CD4-positive, alpha-beta T cell (primary cell): ENCODE results near the gene ACSF2. TPM values are rescaled to one million over a fixed set of nuclear protein-coding genes. Genes with fewer than 3 reads are reported as not detected.

Experiments used
- ATAC-seq: fragments of 200-7000 bp; cut with Tn5 transposase; one replicate; pipeline ENCODE4 v1.10.0; 2022; ENCODE audit warnings: mild to moderate bottlenecking; ENCODE audit not compliant: poor library complexity
- CTCF ChIA-PET: fragments of 350-600 bp; sonication (Branson Sonifier 250); formaldehyde crosslinking; loops from one replicate; lab custom pipeline; 2021; ENCODE audit warnings: antibody characterized with exemption, inconsistent platforms; lab: Charles Lee
- POLR2A ChIA-PET: fragments of 350-600 bp; sonication (Branson Sonifier 250); formaldehyde crosslinking; loops from one replicate; lab custom pipeline; 2021; ENCODE audit warnings: antibody characterized with exemption, inconsistent platforms; lab: Charles Lee
- DNase-seq, 14 experiments: peaks; one replicate each; pipeline ENCODE4 v3.0.0-alpha.2; 2013 to 2020; ENCODE audit warnings: mixed read lengths in 2 of 14
- H3K27ac ChIP-seq, 2 donors: one replicate each; pipeline versions ENCODE4 v1.5.1 to v1.7.0; 2013; ENCODE audit warnings: low read length in 2 of 2, low read depth in 1 of 2, mild to moderate bottlenecking in 1 of 2
- H3K27me3 ChIP-seq, 2 experiments: 1 replicate in 1 of 2; 2 replicates in 1 of 2; pipeline versions ENCODE4 v1.6.1 to v1.7.0; 2013; ENCODE audit warnings: low read length in 2 of 2, control low read depth in 1 of 2, mild to moderate bottlenecking in 1 of 2, moderate library complexity in 1 of 2; ENCODE audit not compliant: insufficient read depth in 2 of 2, control insufficient read depth in 1 of 2
- H3K36me3 ChIP-seq: one replicate; pipeline ENCODE4 v1.6.1; 2013; ENCODE audit warnings: low read length, control low read depth; ENCODE audit not compliant: insufficient read depth
- H3K4me1 ChIP-seq: one replicate; pipeline ENCODE4 v1.6.1; 2013; ENCODE audit warnings: low read length, control low read depth; ENCODE audit not compliant: insufficient read depth
- H3K4me3 ChIP-seq: one replicate; pipeline ENCODE4 v1.5.1; 2013; ENCODE audit warnings: mild to moderate bottlenecking, low read length, moderate library complexity
- H3K9me3 ChIP-seq, 2 experiments: 1 replicate in 1 of 2; 2 replicates in 1 of 2; pipeline versions ENCODE4 v1.6.1 to v1.7.0; 2013; ENCODE audit warnings: low read length in 2 of 2, mild to moderate bottlenecking in 2 of 2, control low read depth in 1 of 2, moderate library complexity in 1 of 2; ENCODE audit not compliant: control insufficient read depth in 1 of 2, insufficient read depth in 1 of 2
- H3K27ac Mint-ChIP-seq: one replicate; pipeline ENCODE4 v1.8.0; 2020; ENCODE audit warnings: mixed read lengths
- H3K27me3 Mint-ChIP-seq: one replicate; pipeline ENCODE4 v1.8.0; 2021; ENCODE audit warnings: mixed read lengths
- H3K36me3 Mint-ChIP-seq: one replicate; pipeline ENCODE4 v1.8.0; 2021; ENCODE audit warnings: low read depth, mixed read lengths
- H3K4me1 Mint-ChIP-seq: one replicate; pipeline ENCODE4 v1.8.0; 2021; ENCODE audit warnings: low read depth, mixed read lengths
- H3K4me3 Mint-ChIP-seq: one replicate; pipeline ENCODE4 v1.8.0; 2020; ENCODE audit warnings: mild to moderate bottlenecking, mixed read lengths
- H3K9me3 Mint-ChIP-seq: one replicate; pipeline ENCODE4 v1.8.0; 2020; ENCODE audit warnings: mixed read lengths
- CTCF ChIP-seq: fragments of 200-600 bp; IDR thresholded peaks from one replicate; pipeline ENCODE4 v1.8.0; 2022; ENCODE audit warnings: antibody characterized with exemption, mild to moderate bottlenecking
- intact Hi-C, 2 experiments: fragments of 100-400 bp; cut with DNase I in 1 of 2; cut with micrococcal nuclease in 1 of 2; formaldehyde crosslinking; loops; one replicate each; pipeline versions ENCODE4 v1.15.1 to v1.9.0; 2023 to 2025; cut with DNase I, micrococcal nuclease
- total RNA-seq, 174 experiments: library from RNA in 2 of 174; stranded (reverse) in 2 of 174; gene quantifications; one replicate each; pipeline ENCODE4 v1.2.3 and lab custom pipeline; 2021 to 2026

The ACSF2 gene
- total RNA-seq, 2 experiments from 2014 or later = 11.9 to 13.9 TPM

GRCh38 chr17:50502301-50502990 lies 76.4 kb downstream of the ACSF2 start:
- H3K36me3 ChIP-seq = no peaks in the 10 kb centered on the region
- CTCF ChIA-PET = interaction anchor here (1.5 to 2.0 kb wide), 2 partner anchors 23 to 24 kb away, joined by 4 to 6 read pairs; no protein-coding TSS in a partner anchor
- no peak overlapping the region for H3K27ac Mint-ChIP-seq
- POLR2A ChIA-PET = no interaction called here
- no peaks in the 10 kb centered on the region for H3K27me3 ChIP-seq
- DNase-seq = no peak
- no peak for ATAC-seq
- H3K27me3 Mint-ChIP-seq = no peaks in the 10 kb centered on the region
- peaks cover under 1% of the 10 kb centered on the region for H3K4me1 ChIP-seq
- no peak overlapping the region for H3K4me3 ChIP-seq
- H3K36me3 Mint-ChIP-seq = no peaks in the 10 kb centered on the region
- no peak overlapping the region for H3K27ac ChIP-seq
- H3K9me3 Mint-ChIP-seq = no peaks in the 10 kb centered on the region
- peaks cover under 1% of the 10 kb centered on the region for H3K4me1 Mint-ChIP-seq
- TF ChIP-seq CTCF = no peak
- H3K9me3 ChIP-seq = no peaks in the 10 kb centered on the region
- no peak overlapping the region for H3K4me3 Mint-ChIP-seq
- intact Hi-C loops = no loop called here

GRCh38 chr17:50505591-50506130 lies 79.6 kb downstream of the ACSF2 start:
- intact Hi-C loops = no loop called here
- no peak overlapping the region for H3K27ac Mint-ChIP-seq
- DNase-seq (no peak), ATAC-seq (no peak)
- no peaks in the 10 kb centered on the region for H3K9me3 Mint-ChIP-seq
- H3K36me3 Mint-ChIP-seq = no peaks in the 10 kb centered on the region
- H3K4me3 Mint-ChIP-seq = no peak overlapping the region
- ChIA-PET POLR2A (interaction anchor here (0.5 kb wide), 1 partner anchor 202 kb away, joined by 3 read pairs; the partner anchor contains the start of gene ANKRD40), CTCF (interaction anchor here (0.6 to 3.5 kb wide), 2 partner anchors 8 to 27 kb away, joined by 3 to 16 read pairs; partner anchors contain the start of gene RSAD1)
- Histone ChIP-seq H3K4me3 (no peak overlapping the region), H3K36me3 (no peaks in the 10 kb centered on the region), H3K27me3 (no peaks in the 10 kb centered on the region), H3K9me3 (no peaks in the 10 kb centered on the region), H3K4me1 (peaks cover 28% of the 10 kb centered on the region), H3K27ac (no peak overlapping the region)
- peaks cover 20% of the 10 kb centered on the region for H3K4me1 Mint-ChIP-seq
- no peak for TF ChIP-seq CTCF
- H3K27me3 Mint-ChIP-seq = no peaks in the 10 kb centered on the region

GRCh38 chr17:50506298-50506697 lies 80.3 kb downstream of the ACSF2 start:
- Mint-ChIP-seq H3K9me3 (no peaks in the 10 kb centered on the region), H3K36me3 (no peaks in the 10 kb centered on the region), H3K27me3 (no peaks in the 10 kb centered on the region), H3K4me3 (peak overlapping the region; percentile 58), H3K4me1 (peaks cover 26% of the 10 kb centered on the region), H3K27ac (no peak overlapping the region)
- Histone ChIP-seq H3K4me3 (no peak overlapping the region), H3K4me1 (peaks cover 33% of the 10 kb centered on the region), H3K36me3 (no peaks in the 10 kb centered on the region), H3K27me3 (no peaks in the 10 kb centered on the region), H3K27ac (no peak overlapping the region), H3K9me3 (no peaks in the 10 kb centered on the region)
- POLR2A ChIA-PET = interaction anchor here (0.5 kb wide), 1 partner anchor 202 kb away, joined by 3 read pairs; the partner anchor contains the start of gene ANKRD40
- TF ChIP-seq CTCF = no peak
- DNase-seq (no peak), ATAC-seq (no peak)
- CTCF ChIA-PET = interaction anchor here (3.5 kb wide), 1 partner anchor 27 kb away, joined by 16 read pairs; the partner anchor contains the start of gene RSAD1
- intact Hi-C loops = no loop called here
